ENCODE results near the gene POLR2E. TPM values are rescaled to one million over a fixed set of nuclear protein-coding genes. Genes with fewer than 3 reads are reported as not detected.
A peak's percentile ranks its signal among the peaks of the same experiment; 100 is the strongest.

POLR2E gene
- total RNA-seq, 1 donor from 2014 or later = 140 TPM

- Mint-ChIP-seq H3K27ac (ENCODE audit: unreplicated experiment) (peak overlapping the region; percentile 38), H3K9me3 (ENCODE audit: unreplicated experiment) (peaks cover 2% of the 10 kb centered on the region), H3K36me3 (ENCODE audit: unreplicated experiment) (no peaks in the 10 kb centered on the region), H3K4me1 (ENCODE audit: low read depth, unreplicated experiment) (peaks cover 2% of the 10 kb centered on the region), H3K4me3 (ENCODE audit: unreplicated experiment) (no peak overlapping the region), H3K27me3 (ENCODE audit: unreplicated experiment) (peaks cover 1% of the 10 kb centered on the region)
- DNase-seq = no peak
- no peak for TF ChIP-seq CTCF (IDR thresholded peaks at IDR 0.05; ENCODE audit: partially characterized antibody, unreplicated experiment)
These were observed 18.9 kb upstream of the POLR2E start for GRCh38 chr19:1113986-1114483.

- H3K27me3 Mint-ChIP-seq (ENCODE audit: unreplicated experiment) = peaks cover 1% of the 10 kb centered on the region
- no peak overlapping the region for H3K4me3 Mint-ChIP-seq (ENCODE audit: unreplicated experiment)
- peak; percentile 96 for DNase-seq
- H3K36me3 Mint-ChIP-seq (ENCODE audit: unreplicated experiment) = no peaks in the 10 kb centered on the region
- H3K9me3 Mint-ChIP-seq (ENCODE audit: unreplicated experiment) = peaks cover 2% of the 10 kb centered on the region
- peak; percentile 76 for TF ChIP-seq CTCF (IDR thresholded peaks at IDR 0.05; ENCODE audit: partially characterized antibody, unreplicated experiment)
- H3K27ac Mint-ChIP-seq (ENCODE audit: unreplicated experiment) = peak overlapping the region; percentile 38
- peaks cover 2% of the 10 kb centered on the region for H3K4me1 Mint-ChIP-seq (ENCODE audit: low read depth, unreplicated experiment)
These were observed 18.1 kb upstream of the POLR2E start for GRCh38 chr19:1113030-1113985.

DNA sequence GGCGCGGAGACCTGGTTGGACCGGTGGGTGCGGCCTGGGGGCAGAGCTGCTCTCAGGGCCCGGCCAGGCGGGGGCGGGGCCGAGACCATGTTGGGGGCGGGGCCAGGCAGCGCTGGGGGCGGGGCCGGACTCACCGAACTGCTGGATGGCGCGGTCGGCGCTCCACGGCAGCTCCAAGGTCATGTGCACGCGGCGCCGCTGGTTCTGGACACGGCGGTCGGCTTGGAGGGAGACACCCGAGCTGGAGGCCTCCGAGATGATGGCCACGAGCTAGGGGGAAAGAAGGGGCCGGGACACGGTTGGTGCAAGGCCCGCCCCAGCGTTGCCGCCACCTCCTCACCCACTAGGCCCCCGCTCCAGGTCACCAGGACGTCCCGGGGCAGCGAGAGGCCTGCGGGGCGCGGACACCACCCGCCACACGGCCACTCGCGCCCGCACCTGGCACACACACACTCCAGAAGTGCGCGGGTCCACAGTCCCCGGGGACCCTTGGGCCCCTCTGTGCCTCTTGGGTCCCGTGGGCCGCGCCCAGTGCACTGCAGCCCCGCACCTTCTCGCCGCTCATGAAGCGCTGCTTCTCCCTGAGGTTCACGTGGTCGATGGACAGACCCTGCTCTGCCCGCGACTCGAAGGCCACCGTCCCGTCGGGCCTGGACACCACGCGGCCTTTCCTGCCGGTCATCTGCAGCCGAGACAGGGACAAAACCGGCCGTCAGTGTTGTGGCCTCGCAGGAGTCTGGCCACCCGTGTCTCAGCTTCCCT is 17.3 kb upstream of the POLR2E start:
- no peak overlapping the region for H3K4me3 Mint-ChIP-seq (ENCODE audit: unreplicated experiment)
- H3K4me1 Mint-ChIP-seq (ENCODE audit: low read depth, unreplicated experiment) = peaks cover 2% of the 10 kb centered on the region
- peaks cover 2% of the 10 kb centered on the region for H3K9me3 Mint-ChIP-seq (ENCODE audit: unreplicated experiment)
- no peak for DNase-seq
- H3K27me3 Mint-ChIP-seq (ENCODE audit: unreplicated experiment) = peaks cover 1% of the 10 kb centered on the region
- peak overlapping the region; percentile 22 for H3K27ac Mint-ChIP-seq (ENCODE audit: unreplicated experiment)
- H3K36me3 Mint-ChIP-seq (ENCODE audit: unreplicated experiment) = no peaks in the 10 kb centered on the region
- no peak for TF ChIP-seq CTCF (IDR thresholded peaks at IDR 0.05; ENCODE audit: partially characterized antibody, unreplicated experiment)

DNA sequence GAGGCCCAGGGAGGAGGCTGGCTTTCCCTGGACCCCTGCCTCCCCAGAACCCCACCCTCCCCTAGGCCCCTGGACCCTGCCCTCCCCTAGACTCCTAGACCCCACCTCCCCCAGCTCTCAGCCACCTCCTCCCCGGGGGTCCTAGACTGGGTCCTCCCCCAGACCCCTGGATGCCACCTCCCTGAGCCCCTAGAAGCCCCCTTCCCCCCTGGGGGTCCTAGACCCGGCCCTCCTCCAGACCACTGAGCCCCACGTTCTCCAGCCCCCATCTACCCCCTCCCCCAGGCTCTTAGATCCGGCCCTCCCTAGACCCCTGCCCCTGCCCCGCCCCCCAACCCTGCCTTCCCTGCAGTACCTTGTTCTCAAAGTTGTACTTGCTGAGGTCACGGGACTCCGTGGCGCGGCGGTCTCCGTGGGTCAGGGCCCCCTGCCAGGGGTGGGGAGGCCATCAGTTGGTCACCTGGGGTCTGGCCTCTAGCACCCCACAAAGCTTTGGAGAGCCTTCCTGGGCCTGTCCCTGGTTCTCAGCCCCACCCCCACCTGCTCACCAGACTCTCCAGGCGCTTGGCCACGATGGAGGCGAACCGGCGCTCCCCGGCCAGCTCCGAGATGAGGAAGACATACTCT is 16.6 kb upstream of the POLR2E start:
- no peak for TF ChIP-seq CTCF (IDR thresholded peaks at IDR 0.05; ENCODE audit: partially characterized antibody, unreplicated experiment)

More for the DNA sequence above, 16.6 kb upstream of the POLR2E start:
- H3K4me1 Mint-ChIP-seq (ENCODE audit: low read depth, unreplicated experiment) = peaks cover 2% of the 10 kb centered on the region
- H3K9me3 Mint-ChIP-seq (ENCODE audit: unreplicated experiment) = peaks cover 2% of the 10 kb centered on the region
- H3K36me3 Mint-ChIP-seq (ENCODE audit: unreplicated experiment) = no peaks in the 10 kb centered on the region
- no peak overlapping the region for H3K4me3 Mint-ChIP-seq (ENCODE audit: unreplicated experiment)
- no peak for DNase-seq
- no peak overlapping the region for H3K27ac Mint-ChIP-seq (ENCODE audit: unreplicated experiment)
- H3K27me3 Mint-ChIP-seq (ENCODE audit: unreplicated experiment) = peaks cover 1% of the 10 kb centered on the region
